Measurements from ENCODE around the gene MARCHF3.
"Not testable (repeated sequence)": the region's sequence is repeated elsewhere in the genome, so short reads cannot be mapped to it uniquely, and the experiment has no call there.

DNA sequence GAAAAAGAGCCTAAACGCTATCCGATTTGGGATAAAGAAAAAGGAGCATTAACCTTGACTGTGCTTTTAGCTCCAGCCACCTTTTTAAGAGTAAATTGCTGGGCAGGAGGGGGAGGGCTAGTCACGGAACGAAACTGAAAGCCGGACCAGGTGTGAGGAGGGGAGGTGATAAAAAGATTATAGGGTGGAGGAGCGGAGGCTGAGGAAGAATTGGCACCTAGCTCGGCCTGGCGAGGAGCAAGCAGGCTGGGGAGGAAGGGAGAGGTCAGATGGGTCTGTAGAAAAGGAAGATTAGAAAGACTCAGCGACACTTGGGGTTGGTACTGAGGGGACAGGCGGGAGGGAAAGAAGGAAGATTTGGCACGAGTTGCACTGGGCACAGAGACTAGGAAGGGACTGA is 187.0 kb downstream of the MARCHF3 start:
- TF ChIP-seq, protein P1, sequence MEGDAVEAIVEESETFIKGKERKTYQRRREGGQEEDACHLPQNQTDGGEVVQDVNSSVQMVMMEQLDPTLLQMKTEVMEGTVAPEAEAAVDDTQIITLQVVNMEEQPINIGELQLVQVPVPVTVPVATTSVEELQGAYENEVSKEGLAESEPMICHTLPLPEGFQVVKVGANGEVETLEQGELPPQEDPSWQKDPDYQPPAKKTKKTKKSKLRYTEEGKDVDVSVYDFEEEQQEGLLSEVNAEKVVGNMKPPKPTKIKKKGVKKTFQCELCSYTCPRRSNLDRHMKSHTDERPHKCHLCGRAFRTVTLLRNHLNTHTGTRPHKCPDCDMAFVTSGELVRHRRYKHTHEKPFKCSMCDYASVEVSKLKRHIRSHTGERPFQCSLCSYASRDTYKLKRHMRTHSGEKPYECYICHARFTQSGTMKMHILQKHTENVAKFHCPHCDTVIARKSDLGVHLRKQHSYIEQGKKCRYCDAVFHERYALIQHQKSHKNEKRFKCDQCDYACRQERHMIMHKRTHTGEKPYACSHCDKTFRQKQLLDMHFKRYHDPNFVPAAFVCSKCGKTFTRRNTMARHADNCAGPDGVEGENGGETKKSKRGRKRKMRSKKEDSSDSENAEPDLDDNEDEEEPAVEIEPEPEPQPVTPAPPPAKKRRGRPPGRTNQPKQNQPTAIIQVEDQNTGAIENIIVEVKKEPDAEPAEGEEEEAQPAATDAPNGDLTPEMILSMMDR (IDR thresholded peaks at IDR 0.05), result not testable (repeated sequence)
- TF ChIP-seq POLR2A, POLR2AphosphoS5 (IDR thresholded peaks at IDR 0.05): not testable (repeated sequence)
